HG03575 (cell line): Measurements from ENCODE around the gene P2RX3.
"Not testable (repeated sequence)": the region's sequence is repeated elsewhere in the genome, so short reads cannot be mapped to it uniquely, and the experiment has no call there.

ENCODE experiments used
- ATAC-seq: cut with Tn5 transposase; IDR thresholded peaks from one replicate; pipeline ENCODE4 v1.9.1; 2021; ENCODE audit not compliant: unreplicated experiment, insufficient number of reproducible peaks, low FRiP score; ENCODE audit errors: extremely low read depth

Gene P2RX3

GRCh38 chr11:57386178-57386940, 48.2 kb downstream of the P2RX3 start:
- no peak for ATAC-seq

- ATAC-seq: no peak
Observed at GRCh38 chr11:57387289-57388030, 49.3 kb downstream of the P2RX3 start.

- no peak for ATAC-seq
Observed at GRCh38 chr11:57390535-57390934, 52.4 kb downstream of the P2RX3 start, which contains the start of gene PRG2. PRG2 (minus strand) TSS chr11:57390650; CDS start chr11:57389944, 706 bp downstream.

DNA sequence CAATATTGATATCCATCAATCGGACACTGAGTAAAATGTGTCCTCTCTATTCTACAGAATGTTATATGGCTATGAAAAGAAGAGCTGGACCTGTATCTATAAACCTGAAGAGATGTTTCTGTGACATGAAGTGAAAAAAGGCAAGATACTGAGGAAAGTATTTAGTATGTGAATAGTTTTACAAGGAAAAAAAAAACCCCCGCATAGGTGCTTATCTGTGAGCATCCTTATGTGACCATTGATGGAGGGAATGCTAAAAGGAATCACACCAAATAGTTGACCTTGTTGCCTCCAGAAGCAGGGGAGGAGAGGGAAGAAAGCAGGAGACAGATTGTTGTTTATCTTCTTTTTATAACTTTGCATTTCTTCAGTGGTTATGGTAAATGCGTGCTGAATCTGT, 53.0 kb downstream of the P2RX3 start:
- ATAC-seq: no peak

GRCh38 chr11:57391539-57391938, 53.4 kb downstream of the P2RX3 start:
- no peak for ATAC-seq

- ATAC-seq: no peak
Observed at GRCh38 chr11:57392066-57392762, 54.1 kb downstream of the P2RX3 start.

DNA sequence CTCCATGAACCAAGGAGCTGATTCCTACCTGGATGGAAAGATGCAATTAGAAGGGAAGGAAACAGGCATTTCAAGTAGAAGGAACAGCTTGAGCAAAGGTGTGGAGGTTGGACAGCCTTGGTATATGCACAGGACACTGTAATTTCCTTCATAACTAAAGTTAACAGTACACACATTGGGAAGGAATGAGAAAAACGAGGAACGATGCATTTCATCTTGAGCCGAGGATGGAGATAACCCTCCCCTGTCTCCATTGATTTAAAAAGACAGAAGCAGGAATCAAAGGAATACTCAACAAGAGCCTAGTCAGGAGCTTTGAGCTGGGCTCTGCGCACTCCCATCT, 54.6 kb downstream of the P2RX3 start:
- ATAC-seq: no peak

DNA sequence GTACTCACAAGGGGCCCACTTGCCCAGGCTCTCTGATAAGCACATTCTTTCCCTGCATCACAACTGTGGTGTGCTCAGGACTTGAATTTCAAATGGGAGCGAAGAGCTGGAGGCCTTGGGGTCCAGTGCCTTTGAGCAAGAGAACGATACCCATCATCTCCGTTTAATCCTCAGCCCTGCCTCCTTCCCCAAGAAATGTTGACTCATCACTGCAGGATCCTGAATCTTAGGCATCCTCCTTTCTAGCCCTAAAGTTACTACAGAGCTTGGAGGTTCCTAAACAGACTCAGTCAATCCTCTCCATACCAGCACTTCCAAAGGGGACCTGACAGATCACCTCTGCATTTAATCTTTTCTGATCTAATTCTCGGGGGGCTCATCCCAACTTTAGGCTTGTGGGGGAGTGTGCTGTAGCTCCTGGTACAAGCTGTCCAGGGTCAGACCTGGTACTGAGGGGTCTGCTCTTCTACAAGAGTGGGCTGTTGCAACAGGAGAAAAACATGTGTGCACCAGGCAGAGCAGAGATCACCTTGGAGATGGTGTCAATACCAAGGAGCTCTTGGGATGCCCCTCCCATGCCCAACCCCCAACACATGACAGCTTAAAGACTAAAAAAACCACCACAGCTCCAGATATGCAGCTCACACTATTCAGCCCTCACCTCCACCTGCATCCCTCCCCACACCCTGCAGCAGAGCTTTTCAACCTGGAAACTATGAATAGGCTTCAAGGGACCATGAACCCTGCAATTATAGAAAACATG, 56.2 kb downstream of the P2RX3 start:
- ATAC-seq: no peak

DNA sequence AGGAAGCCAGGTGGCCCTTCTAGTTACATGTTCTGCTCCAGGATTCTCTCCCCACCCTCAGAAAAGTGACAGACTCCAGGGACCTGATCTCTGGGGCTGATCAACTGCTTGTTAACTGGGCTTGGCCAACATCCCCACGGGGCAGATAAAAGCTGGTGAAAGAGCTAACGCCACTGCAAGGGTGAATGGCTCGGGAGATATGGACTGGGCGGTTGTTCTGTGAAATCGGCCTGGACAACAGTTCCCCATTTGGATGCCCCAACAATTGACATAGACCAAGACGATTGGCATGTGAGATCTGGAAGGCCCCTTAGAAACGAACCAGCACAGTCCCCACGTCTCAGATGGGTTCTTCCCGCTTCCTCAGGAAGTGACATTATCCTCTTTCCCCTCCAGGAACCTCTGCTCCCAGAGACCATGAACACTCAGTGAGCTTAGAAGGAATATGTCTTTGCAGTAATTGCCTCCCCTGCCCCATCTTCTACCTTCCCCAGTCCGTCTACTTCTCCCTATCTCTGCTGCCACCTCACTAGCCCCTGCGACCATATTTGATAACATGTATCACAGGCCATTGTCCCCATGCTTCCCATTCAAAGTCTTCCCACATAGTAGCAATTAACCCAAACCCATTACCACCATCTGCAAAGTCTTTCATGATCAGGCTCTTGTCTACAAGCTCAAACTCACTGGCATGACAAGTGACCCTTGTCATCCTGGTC, 57.9 kb downstream of the P2RX3 start:
- no peak for ATAC-seq

DNA sequence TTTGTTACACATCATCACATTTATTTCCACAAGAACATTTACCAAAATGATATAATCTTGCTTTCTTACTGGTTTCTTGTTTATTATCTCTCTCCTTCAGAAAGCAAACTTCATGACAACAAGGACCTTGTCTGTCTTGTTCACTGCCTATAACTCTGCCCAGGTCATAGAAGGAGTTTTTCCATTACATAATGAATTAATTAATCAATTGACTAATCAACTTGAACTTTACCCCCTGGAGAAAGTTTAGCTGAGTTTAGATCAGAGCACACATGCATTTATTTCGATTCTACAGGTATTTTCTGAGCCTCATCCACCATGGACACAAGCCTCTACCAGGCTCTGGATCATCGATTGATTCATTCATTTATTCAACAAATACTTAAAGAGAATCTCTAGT, 58.6 kb downstream of the P2RX3 start:
- ATAC-seq: no peak

DNA sequence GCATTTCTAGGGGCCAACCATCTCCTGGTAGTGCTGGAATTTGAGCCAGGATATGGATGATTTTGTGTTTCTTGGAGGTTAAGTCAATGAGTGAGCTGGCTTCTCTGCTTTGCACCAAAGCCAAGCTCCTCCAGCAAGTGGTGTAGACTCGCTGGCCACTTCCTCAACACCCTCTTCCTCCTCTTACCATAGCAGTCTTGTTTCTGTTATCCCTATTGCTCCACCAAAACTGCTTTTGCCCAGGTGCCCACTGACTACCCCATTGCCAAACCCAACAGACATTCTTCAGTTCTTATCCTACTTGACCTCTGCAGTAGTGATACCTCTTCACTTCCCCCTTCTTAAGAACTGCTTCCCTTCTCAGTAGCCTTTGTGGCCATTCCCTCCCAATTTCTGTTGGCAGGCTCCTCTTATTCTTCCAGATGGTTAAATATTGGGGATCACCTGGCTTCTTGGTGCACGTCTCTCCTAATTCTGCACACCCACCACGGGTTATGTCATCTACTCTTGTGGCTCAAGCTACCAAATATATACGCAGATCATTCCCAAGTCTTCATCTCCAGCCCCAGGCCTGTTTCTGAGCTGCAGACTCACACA, 59.3 kb downstream of the P2RX3 start:
- no peak for ATAC-seq

- no peak for ATAC-seq
Observed at GRCh38 chr11:57399221-57399620, 61.1 kb downstream of the P2RX3 start.

DNA sequence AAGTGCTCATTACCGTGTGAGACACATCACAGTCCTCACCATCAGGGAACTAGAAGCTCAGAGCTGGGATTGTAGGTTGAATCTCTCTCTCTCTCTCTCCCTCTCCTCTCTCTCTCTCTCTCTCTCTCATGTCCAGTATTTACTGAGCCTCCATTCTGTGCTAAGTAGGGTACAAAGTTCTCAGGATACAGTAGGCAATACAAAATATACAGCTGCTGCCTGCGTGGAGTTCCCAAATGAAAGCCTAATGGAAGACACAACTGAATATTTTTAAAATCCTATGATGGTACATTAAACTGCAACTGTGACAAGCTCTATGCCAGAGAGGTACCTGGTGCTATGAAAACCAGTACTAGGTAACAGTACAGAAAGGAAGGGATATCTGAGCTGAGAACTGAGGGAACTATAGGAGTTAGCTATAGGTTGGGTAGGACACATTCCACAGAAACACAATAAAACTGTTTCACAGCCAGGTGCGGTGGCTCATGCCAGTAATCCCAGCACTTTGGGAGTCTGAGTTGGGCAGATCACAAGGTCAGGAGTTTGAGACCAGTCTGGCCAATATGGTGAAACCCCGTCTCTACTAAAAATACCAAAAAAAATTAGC, 61.9 kb downstream of the P2RX3 start:
- ATAC-seq: no peak

DNA sequence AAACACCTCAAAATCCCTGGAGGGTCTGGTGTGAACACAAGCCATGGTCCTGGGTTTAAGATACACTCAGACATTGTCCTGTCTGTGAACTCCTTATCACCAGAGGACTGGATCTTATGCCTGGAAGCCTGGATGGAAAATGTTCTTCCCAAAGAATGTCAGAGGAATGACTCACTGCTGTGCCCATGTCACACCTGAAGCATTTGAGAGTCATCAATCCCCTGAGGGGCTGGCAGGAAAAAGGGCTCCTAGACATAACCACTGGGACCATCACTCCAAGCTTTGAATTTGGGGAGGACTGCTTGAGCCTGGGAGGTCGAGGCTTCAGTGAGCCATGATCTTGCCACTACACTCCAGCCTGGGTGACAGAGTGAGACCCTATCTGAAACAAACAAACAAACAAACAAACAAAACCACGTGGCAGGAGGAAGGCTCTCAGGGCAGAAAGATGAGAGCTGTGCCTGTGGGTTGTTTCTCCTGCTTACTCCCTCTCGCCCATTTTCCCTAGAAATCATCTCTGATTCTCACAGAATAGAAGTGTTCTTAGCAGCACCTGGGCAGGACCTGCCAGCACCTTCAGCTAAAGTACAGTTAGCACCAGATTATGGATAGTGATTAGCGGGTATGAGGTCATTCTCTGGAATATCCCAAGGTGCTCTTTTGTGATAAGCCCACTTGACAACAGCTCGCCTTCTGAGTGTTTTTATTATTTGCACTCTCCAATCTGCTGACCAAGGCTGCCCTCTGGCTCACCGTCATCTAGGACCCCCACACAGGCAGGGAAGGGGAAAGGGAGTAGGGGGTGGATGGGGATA, 64.2 kb downstream of the P2RX3 start:
- no peak for ATAC-seq

GRCh38 chr11:57403003-57403801, 65.0 kb downstream of the P2RX3 start:
- not testable (repeated sequence) for ATAC-seq

- no peak for ATAC-seq
Observed at GRCh38 chr11:57403802-57404147, 65.6 kb downstream of the P2RX3 start.
